Measurements from ENCODE around the gene EXOSC6.

- TF ChIP-seq, protein P1, sequence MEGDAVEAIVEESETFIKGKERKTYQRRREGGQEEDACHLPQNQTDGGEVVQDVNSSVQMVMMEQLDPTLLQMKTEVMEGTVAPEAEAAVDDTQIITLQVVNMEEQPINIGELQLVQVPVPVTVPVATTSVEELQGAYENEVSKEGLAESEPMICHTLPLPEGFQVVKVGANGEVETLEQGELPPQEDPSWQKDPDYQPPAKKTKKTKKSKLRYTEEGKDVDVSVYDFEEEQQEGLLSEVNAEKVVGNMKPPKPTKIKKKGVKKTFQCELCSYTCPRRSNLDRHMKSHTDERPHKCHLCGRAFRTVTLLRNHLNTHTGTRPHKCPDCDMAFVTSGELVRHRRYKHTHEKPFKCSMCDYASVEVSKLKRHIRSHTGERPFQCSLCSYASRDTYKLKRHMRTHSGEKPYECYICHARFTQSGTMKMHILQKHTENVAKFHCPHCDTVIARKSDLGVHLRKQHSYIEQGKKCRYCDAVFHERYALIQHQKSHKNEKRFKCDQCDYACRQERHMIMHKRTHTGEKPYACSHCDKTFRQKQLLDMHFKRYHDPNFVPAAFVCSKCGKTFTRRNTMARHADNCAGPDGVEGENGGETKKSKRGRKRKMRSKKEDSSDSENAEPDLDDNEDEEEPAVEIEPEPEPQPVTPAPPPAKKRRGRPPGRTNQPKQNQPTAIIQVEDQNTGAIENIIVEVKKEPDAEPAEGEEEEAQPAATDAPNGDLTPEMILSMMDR (IDR thresholded peaks at IDR 0.05; ENCODE audit: borderline replicate concordance, extremely low read depth, low read length, poor library complexity, severe bottlenecking): no peak
- TF ChIP-seq EZH2 (IDR thresholded peaks at IDR 0.05; ENCODE audit: borderline replicate concordance, low read depth, low read length, severe bottlenecking): no peak
These were observed 18.4 kb upstream of the EXOSC6 start for GRCh38 chr16:70270176-70270575.

All from DND-41 (cell line).